Measurements from ENCODE around the gene SLC10A6.

DNA sequence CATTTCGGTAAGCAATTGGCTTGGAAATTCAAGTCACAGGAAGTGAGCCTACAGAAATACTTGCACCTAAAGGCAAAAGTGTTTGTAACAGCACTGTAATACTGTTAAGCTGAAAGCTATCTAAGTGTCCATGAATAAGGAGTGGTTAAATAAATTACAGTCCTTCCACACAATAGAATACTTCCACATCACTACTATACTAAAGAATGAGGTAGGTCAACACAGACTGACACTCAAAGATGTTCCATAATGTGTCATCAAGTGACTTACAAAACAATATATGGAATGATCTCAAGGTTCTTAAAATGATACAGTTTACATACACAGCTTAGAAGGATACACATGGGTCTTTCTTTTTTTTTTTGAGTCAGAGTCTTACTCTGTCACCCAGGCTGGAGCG lies 27.0 kb downstream of the SLC10A6 start:
- TF ChIP-seq TAF1 (IDR thresholded peaks at IDR 0.05; ENCODE audit: low read depth) (no peak), RAD21 (IDR thresholded peaks at IDR 0.05; ENCODE audit: low read depth) (no peak), ZBTB7A (IDR thresholded peaks at IDR 0.05; ENCODE audit: low read depth) (no peak), YY1 (IDR thresholded peaks at IDR 0.05; ENCODE audit: low read depth) (no peak), CEBPB (IDR thresholded peaks at IDR 0.05) (no peak), NFIC (IDR thresholded peaks at IDR 0.05) (no peak)
- TF ChIP-seq, protein P1, sequence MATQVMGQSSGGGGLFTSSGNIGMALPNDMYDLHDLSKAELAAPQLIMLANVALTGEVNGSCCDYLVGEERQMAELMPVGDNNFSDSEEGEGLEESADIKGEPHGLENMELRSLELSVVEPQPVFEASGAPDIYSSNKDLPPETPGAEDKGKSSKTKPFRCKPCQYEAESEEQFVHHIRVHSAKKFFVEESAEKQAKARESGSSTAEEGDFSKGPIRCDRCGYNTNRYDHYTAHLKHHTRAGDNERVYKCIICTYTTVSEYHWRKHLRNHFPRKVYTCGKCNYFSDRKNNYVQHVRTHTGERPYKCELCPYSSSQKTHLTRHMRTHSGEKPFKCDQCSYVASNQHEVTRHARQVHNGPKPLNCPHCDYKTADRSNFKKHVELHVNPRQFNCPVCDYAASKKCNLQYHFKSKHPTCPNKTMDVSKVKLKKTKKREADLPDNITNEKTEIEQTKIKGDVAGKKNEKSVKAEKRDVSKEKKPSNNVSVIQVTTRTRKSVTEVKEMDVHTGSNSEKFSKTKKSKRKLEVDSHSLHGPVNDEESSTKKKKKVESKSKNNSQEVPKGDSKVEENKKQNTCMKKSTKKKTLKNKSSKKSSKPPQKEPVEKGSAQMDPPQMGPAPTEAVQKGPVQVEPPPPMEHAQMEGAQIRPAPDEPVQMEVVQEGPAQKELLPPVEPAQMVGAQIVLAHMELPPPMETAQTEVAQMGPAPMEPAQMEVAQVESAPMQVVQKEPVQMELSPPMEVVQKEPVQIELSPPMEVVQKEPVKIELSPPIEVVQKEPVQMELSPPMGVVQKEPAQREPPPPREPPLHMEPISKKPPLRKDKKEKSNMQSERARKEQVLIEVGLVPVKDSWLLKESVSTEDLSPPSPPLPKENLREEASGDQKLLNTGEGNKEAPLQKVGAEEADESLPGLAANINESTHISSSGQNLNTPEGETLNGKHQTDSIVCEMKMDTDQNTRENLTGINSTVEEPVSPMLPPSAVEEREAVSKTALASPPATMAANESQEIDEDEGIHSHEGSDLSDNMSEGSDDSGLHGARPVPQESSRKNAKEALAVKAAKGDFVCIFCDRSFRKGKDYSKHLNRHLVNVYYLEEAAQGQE (IDR thresholded peaks at IDR 0.05; ENCODE audit: low read depth) = no peak
- TF ChIP-seq, protein P2, sequence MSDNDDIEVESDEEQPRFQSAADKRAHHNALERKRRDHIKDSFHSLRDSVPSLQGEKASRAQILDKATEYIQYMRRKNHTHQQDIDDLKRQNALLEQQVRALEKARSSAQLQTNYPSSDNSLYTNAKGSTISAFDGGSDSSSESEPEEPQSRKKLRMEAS (IDR thresholded peaks at IDR 0.05) = no peak

Data from Ishikawa (cell line).